COLO668 (cell line): ENCODE results near the gene TBX18.

Experiments
- DNase-seq: peaks from one replicate; lab custom pipeline; 2025; ENCODE audit not compliant: unreplicated experiment; lab: John Stamatoyannopoulos, UW

The TBX18 gene

GRCh38 chr6:84773133-84773430, 8.7 kb upstream of the TBX18 start:
- DNase-seq: no peak

DNA sequence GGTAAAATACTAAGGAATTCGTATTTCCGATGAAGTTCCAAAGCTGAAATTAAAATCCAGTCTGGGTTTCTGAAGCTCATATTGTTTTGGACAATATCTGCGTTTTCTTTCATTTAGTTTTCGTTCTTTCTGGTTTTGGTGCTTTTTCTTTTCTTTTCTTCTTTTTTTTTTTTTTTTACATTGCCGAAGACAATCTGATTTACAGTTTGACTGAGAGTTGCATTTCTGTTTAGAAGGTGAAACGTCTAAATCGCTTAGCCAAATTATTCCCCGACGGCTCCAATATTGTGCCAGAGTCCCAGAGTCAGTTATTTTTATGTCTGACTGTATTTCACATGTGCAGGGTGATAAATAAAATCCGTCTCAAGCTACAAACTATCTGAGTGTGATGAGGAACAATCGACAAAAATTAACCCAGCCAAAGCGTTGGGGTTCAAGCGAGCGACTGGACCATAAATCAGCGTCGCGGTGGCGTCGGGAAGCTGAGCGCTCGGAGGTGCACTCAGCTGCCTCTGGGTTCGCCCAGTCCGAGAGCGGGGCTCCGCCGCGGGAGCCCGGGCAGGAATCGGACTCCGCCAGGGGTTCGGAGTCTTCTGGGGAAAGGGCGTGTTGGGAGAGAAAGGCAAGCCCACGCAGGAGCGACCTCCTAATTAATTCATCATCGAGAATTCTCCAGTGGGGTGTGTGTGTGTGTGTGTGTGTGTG, 8.2 kb upstream of the TBX18 start:
- no peak for DNase-seq

GRCh38 chr6:84771756-84772356, 7.5 kb upstream of the TBX18 start:
- DNase-seq: no peak

DNA sequence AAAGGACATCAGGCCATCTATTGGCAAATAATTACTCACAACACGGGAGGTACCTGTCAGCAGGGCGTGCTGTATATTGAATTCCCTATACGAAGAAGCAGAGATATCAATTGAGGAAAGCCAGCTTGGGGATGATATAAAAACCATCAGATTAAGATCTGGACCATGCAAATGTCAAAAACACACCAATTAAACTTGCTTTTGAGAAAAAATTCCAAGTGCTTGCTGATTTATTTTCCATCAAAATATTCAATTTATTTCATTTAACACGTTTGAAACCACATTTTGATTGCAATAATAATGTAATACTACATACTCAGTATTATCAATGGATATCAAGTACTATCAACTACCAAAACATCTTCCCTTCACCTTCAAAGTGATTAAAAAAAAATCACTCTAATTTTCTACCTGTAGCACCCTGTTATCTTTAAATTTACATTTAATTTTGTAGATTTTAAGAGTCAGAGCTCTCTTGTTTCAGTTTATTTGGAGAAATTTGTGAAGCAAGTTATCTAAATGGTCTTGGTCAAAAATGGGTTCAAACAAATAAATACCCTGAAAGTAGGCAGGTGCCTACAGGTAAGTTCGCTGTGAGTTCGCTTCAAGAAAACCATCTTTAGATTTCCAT, 6.8 kb upstream of the TBX18 start:
- no peak for DNase-seq

DNA sequence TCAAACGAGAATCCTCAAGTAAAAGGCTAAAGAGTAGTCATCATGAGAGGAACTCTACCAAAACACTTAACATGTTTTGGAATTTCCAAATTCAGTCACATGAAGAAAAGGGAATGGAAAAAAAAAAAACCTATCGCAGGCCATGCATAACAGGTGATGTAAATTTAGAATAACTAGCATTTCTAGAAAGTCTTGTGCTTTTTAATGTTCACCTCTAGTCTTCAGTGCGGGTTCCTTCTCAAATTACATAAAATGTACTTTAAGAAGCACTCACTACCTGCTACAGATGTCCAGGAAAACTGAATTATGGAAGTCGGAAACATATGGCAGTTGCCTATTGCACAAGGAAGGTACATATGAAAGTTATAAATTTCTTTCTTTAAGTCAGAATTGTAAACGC, 6.1 kb upstream of the TBX18 start:
- DNase-seq: no peak

GRCh38 chr6:84769306-84769705, 4.9 kb upstream of the TBX18 start:
- DNase-seq: no peak

DNA sequence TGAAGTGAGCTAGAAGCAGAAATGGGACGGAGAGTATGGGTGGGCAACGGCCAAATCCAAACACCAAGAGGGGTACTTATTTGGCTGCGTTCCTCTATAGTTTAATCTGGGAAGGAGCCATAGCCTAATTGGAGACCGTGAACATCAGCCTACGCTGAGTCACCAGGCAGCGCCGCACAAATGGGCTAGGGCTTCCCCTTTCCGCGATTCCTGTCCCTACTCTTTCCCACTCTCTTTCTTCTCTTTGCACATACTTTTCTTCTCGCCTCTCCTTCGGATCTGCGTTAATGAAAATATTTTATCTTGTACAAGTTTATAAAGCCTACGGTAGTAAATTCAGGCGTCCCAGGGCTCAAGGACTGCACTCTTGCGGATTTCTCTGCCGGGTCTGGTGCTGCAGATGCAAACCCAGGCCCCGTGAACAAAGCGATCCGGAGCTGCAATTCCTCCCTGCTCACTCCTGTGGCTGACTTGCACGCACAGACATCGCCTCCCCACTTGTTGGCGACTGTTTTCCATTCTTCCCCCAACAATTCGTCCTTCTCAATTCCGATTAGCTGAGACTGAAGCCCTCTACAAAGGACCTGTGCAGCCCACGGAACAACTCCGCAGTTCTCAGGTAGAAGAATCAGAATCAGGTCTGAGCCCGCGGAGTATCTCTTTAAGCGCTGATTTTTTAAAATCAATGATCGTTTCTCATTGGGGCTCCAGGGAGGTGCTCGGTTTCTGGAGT, 4.2 kb upstream of the TBX18 start:
- DNase-seq: no peak

DNA sequence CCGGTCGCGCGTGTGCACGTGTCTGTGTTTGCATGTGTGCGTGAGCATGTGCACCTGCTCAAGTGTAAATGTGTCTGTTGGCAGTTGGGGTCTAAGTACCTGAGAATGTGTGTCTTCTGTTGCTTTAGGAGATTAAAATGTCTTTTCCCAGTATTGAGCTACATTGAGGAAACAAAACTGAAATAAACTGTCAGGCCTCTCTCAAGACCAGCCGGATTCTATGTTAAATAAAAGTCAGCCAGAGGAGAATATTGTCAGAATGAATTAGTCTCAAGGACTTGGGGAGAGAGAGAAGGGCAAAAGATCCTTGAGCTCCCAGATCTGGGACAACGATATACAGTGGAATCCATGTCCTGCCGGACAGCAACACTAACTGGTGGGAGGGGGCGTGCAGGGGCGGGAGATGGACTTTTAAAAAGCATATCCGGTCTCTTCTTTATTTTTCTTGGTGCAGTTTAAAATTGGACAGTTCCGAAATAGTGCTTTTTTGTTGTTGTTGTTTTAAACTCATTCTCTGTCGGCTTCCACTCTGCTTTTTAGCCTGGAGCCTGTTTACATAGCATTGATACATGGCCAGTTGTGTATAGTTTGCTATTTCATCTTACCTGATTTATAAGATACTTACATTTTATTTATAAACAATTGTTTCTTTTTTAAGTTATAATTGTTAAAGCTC, 3.3 kb upstream of the TBX18 start:
- no peak for DNase-seq

GRCh38 chr6:84766799-84767525, 2.6 kb upstream of the TBX18 start:
- DNase-seq: no peak

DNA sequence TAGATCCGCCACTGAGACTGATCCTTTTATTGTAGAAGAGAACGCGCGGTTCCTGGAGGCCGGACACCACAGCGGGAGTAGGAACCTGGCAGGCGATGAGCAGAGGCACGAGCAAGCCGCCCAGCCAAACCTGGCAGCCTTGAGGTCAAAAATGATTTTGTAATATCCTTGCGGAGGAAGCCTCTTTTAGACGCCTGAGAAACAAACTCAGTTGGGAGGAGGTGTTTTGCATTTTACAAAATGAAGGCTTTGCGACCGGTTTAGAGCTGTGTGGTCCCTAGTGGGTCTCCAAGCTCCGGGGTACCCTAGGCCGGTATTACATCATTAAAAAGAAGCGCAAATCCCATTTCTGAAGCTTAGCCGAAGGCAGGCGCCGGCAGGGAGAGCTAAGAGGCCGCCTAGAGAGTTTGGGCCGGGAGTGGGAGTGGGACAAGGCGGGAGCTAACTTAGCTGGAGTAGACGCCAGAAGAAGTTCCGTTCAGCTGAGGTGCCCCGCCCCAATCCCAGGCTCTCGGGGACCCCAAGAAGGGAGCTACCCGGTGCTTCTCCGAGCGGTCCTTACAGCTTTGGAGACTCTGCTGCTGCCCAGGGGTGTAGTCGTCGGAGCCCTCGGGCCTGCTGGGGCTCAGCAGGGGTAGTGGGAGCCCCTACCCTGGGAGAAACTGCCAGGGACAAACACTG, 1.9 kb upstream of the TBX18 start:
- DNase-seq: no peak

GRCh38 chr6:84763886-84764331, 489 bp downstream of the TBX18 start:
- peak; percentile 30 for DNase-seq

GRCh38 chr6:84763003-84763885, 1.2 kb downstream of the TBX18 start:
- peak; percentile 30 for DNase-seq

DNA sequence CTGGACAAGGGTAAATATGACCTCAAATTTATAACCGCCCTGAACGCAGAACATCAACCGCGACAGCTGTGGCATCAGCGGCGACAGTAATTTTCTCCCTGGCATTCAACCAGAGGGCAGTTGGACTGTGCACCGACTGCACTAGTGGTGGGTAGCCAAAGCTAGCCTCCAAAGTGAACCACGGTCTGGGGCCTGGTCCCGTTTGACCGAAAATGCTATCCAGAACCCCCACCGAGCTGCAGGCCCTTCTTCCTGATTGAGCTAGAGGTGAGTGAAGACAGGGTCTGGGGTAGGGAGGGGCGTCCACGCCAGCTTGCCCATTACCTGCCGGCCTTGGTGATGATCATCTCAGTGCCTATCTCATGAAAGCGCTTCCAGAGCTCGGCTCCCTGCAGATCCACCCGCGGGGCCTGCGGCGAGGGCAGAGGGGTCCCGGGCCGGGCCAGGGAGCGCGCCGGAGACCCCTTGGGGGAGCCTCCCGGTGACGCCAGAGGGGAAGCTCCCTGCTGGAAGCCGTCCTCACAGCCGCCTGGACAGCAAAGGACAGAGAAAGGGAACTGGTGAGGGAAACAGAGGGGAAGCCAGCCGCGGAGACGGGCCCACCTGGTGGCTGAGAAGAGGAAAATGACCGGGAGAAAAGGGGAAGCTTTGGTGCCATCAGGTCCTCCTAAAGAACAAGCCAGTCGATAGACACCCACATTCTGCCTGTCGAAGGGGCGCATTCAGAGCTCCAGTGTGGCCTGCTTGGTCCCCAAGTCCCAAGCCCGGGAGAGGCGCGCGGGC, 2.0 kb downstream of the TBX18 start:
- DNase-seq: no peak

- no peak for DNase-seq
Measured at GRCh38 chr6:84758486-84758885, 5.9 kb downstream of the TBX18 start.

DNA sequence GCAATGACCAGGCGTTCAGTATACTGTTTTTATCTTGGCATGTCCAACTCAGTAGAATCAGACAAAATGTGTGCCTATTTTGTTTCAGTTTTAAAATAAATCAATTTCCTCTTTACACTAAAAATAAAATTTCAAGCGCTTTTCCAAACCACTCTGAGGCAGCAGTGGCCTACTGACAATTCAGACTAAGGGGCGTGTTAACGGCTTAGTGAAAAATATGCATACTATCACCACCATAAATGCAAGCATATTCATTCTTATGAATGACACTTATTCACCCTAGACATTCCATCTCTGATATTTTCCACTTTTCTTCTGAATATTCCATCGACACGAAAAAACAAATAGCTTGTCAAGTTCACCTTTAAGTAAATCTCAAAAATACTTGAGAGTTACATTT, 7.5 kb downstream of the TBX18 start:
- no peak for DNase-seq

DNA sequence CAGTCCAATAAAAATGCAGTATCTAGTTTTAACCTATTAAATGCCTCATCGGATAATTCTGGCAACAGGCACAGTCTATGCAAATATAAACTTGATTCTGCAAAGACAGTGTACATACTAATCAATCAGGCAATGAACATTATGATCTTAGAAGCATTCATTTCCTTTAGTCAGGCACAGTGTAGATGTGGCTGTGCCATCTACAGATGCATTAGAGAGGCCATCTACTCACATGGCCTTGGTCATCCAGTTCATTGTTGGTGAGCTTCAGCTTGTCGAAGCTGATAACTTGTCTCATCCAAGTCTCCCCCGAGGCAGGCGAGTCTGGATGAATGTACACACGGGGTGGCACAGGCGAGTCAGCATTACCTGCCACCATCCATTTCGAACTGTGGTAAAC, 7.9 kb downstream of the TBX18 start:
- no peak for DNase-seq

DNA sequence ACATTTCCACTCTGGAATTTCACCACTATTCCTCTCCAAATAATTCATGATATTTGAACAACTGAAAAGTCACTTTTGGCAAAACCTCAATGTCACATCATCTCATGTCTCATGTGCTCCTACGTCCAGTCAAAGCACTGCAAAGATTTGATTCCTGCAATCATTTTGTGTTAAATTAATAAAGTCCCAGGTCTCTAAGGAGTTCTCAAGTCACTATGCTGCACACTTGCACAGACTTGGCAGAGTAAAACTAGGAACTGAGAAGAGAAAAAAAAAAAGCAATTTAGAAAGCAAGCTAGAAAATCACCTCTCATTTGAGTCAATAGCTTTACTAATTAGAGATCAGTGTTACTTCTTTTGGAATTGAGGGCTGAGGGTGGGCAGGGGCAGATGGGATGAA, 11.2 kb downstream of the TBX18 start:
- DNase-seq: no peak

GRCh38 chr6:84752118-84752850, 12.1 kb downstream of the TBX18 start:
- DNase-seq: no peak
